ENCODE data around the gene ARAP1. TPM values are rescaled to one million over a fixed set of nuclear protein-coding genes. Genes with fewer than 3 reads are reported as not detected.

The ARAP1 gene
- total and polyA plus RNA-seq, 8 donors, result 21.5 to 73.5 (median 37.9) TPM

- 91 to 95% methylated on average over 11 of the region's 11 CpGs for WGBS, 2 donors
- no peak for FAIRE-seq
- Histone ChIP-seq H3K27me3 (no peaks in the 10 kb centered on the region), H3K4me1 (no peaks in the 10 kb centered on the region), H3K4me3 (peak overlapping the region in 1 of 4 donors; percentile 23), H3K27ac (peak overlapping the region in 2 of 4 donors; percentile 25 to 55), H3K36me3 (no peaks in the 10 kb centered on the region), H3K9me3 (no peaks in the 10 kb centered on the region)
- intact Hi-C loops (cut with DNase I), result no loop called here
- TF ChIP-seq CTCF (IDR thresholded peaks at IDR 0.05), result no peak
- peak in 2 of 6 donors; percentile 10 to 40 for DNase-seq
- peak in 3 of 4 donors; percentile 26 to 54 (median 43) for ATAC-seq
Observed at GRCh38 chr11:72738199-72739141, 13.7 kb downstream of the ARAP1 start.

- DNase-seq (no peak), ATAC-seq (no peak), FAIRE-seq (no peak)
- intact Hi-C loops (cut with DNase I), result no loop called here
- Histone ChIP-seq H3K27me3 (no peaks in the 10 kb centered on the region), H3K4me1 (no peaks in the 10 kb centered on the region), H3K27ac (peak overlapping the region in 2 of 4 donors; percentile 46 to 48), H3K36me3 (no peaks in the 10 kb centered on the region), H3K4me3 (no peak overlapping the region), H3K9me3 (no peaks in the 10 kb centered on the region)
- no peak for TF ChIP-seq CTCF (IDR thresholded peaks at IDR 0.05)
- 94 to 95% methylated on average over 1 of the region's 1 CpG for WGBS, 2 donors
Observed at GRCh38 chr11:72737336-72737735, 14.9 kb downstream of the ARAP1 start.

- ATAC-seq (peak in 3 of 4 donors; percentile 36 to 69 (median 63)), FAIRE-seq (no peak), DNase-seq (peak in 3 of 6 donors; percentile 11 to 68 (median 39))
- no peaks in the 10 kb centered on the region for H3K36me3 ChIP-seq
- no peak for TF ChIP-seq CTCF (IDR thresholded peaks at IDR 0.05)
- no peaks in the 10 kb centered on the region for H3K27me3 ChIP-seq
- no peak overlapping the region for H3K4me3 ChIP-seq
- WGBS, 2 donors, result 49 to 61% methylated on average over 5 of the region's 5 CpGs
- H3K4me1 ChIP-seq, result no peaks in the 10 kb centered on the region
- no peaks in the 10 kb centered on the region for H3K9me3 ChIP-seq
- intact Hi-C loops (cut with DNase I), result no loop called here
- H3K27ac ChIP-seq, result peak overlapping the region in 2 of 4 donors; percentile 46 to 48
Observed at GRCh38 chr11:72736452-72737069, 15.6 kb downstream of the ARAP1 start.

- Histone ChIP-seq H3K27me3 (no peaks in the 10 kb centered on the region), H3K36me3 (no peaks in the 10 kb centered on the region), H3K4me1 (no peaks in the 10 kb centered on the region), H3K4me3 (no peak overlapping the region), H3K27ac (peak overlapping the region in 2 of 4 donors; percentile 46 to 48), H3K9me3 (no peaks in the 10 kb centered on the region)
- peak in 1 of 6 donors; percentile 9 for DNase-seq
- FAIRE-seq, result no peak
- TF ChIP-seq CTCF (IDR thresholded peaks at IDR 0.05), result no peak
- ATAC-seq, result no peak
- intact Hi-C loops (cut with DNase I), result no loop called here
- WGBS, 2 donors, result 71 to 80% methylated on average over 8 of the region's 8 CpGs
Observed at GRCh38 chr11:72735495-72736027, 16.6 kb downstream of the ARAP1 start.

All from pancreas (tissue), 10 donors.